ENCODE data around the gene PHLDA3. TPM values are rescaled to one million over a fixed set of nuclear protein-coding genes. Genes with fewer than 3 reads are reported as not detected.

PHLDA3 gene
- total RNA-seq, 1 experiment from 2014 or later: 22.1 TPM

- no peak for TF ChIP-seq CBX3 (IDR thresholded peaks at IDR 0.05; ENCODE audit: low read depth)
Measured at GRCh38 chr1:201485184-201485774, 16.3 kb upstream of the PHLDA3 start (continued).

GRCh38 chr1:201483373-201483949, 14.5 kb upstream of the PHLDA3 start:
- H3K4me3 ChIP-seq (replicated peaks in 1 of 2; ENCODE audit: low read depth in 1 of 2, low read length in 2 of 2): no peak overlapping the region
- ATAC-seq: no peak
- no TSS peak for BruUV-seq (replicated peaks)
- no peaks in the 10 kb centered on the region for H3K27me3 ChIP-seq (ENCODE audit: insufficient read depth, low read length)
- DNase-seq (ENCODE audit: low read depth, low spot score): no peak
- ChIA-PET RAD21 (ENCODE audit: low non-redundant PET in 1 of 2, low total read pairs in 2 of 2, uncharacterized antibody in 2 of 2, unreplicated experiment in 2 of 2) (no interaction called here), POLR2A (interaction anchor here (1.8 kb wide), 1 partner anchor 29 kb away, joined by 17 read pairs; no protein-coding TSS in a partner anchor), CTCF (interaction anchor here (1.7 to 4.8 kb wide), 4 partner anchors 31 to 311 kb away, joined by 8 to 194 read pairs (median 26); no protein-coding TSS in a partner anchor)
- no peak overlapping the region for H3K27ac ChIP-seq (ENCODE audit: low read depth, low read length)
- H3K9me3 ChIP-seq (ENCODE audit: control insufficient read depth in 1 of 2, insufficient read depth in 1 of 2, low read depth in 1 of 2, low read length in 2 of 2): no peaks in the 10 kb centered on the region
- H2AFZ ChIP-seq (ENCODE audit: low read depth, low read length, poor library complexity, severe bottlenecking): no peak overlapping the region
- H3K9me2 ChIP-seq (ENCODE audit: insufficient read depth): no peaks in the 10 kb centered on the region
- H3K36me3 ChIP-seq (ENCODE audit: control insufficient read depth in 1 of 2, insufficient read depth in 2 of 2, low read length in 2 of 2): no peaks in the 10 kb centered on the region; a peak in 1 of 4 replicates
- intact Hi-C loops (cut with micrococcal nuclease): no loop called here
- H3K79me2 ChIP-seq (ENCODE audit: insufficient read depth, low read length): no peaks in the 10 kb centered on the region
- no peak for TF ChIP-seq ATF3 (IDR thresholded peaks at IDR 0.05)
- TF ChIP-seq RAD21 (IDR thresholded peaks at IDR 0.05; ENCODE audit: low read depth): no peak
- no peak for TF ChIP-seq ZNF274 (IDR thresholded peaks at IDR 0.05; ENCODE audit: low read depth, low read length)
- no peak for TF ChIP-seq CTCF (IDR thresholded peaks at IDR 0.05 in 2 of 3, conservative IDR thresholded peaks at IDR 0.05 in 1 of 3; ENCODE audit: borderline replicate concordance in 1 of 3, insufficient read depth in 1 of 3, low read depth in 2 of 3, low read length in 2 of 3)
- TF ChIP-seq SRF (IDR thresholded peaks at IDR 0.05; ENCODE audit: low read depth): no peak
- no peak for TF ChIP-seq REST (IDR thresholded peaks at IDR 0.05; ENCODE audit: low read depth)
- no peak for TF ChIP-seq EZH2phosphoT487 (IDR thresholded peaks at IDR 0.05; ENCODE audit: borderline replicate concordance)
- TF ChIP-seq YY1 (IDR thresholded peaks at IDR 0.05; ENCODE audit: extremely low read depth, insufficient replicate concordance, low read depth, low read length): no peak
- no peak for TF ChIP-seq JUND (IDR thresholded peaks at IDR 0.05)
- no peak for TF ChIP-seq MAX (IDR thresholded peaks at IDR 0.05)
- TF ChIP-seq TCF7L2 (IDR thresholded peaks at IDR 0.05; ENCODE audit: borderline replicate concordance, extremely low read depth, insufficient read depth, insufficient read length): no peak
- TF ChIP-seq EGR1 (IDR thresholded peaks at IDR 0.05; ENCODE audit: low read depth): no peak
- TF ChIP-seq SP1 (IDR thresholded peaks at IDR 0.05; ENCODE audit: low read depth): no peak
- no peak for TF ChIP-seq ZBTB33 (IDR thresholded peaks at IDR 0.05; ENCODE audit: extremely low read depth, insufficient replicate concordance, low read length)
- peaks cover 23 to 30% of the 10 kb centered on the region in 2 experiments for H3K4me1 ChIP-seq (ENCODE audit: control insufficient read depth in 1 of 2, insufficient read depth in 2 of 2, low read length in 2 of 2)
- H3K4me2 ChIP-seq (ENCODE audit: low read length): no peak overlapping the region
- H4K20me1 ChIP-seq (ENCODE audit: insufficient read depth): no peaks in the 10 kb centered on the region
- no peak overlapping the region for H3K9ac ChIP-seq (ENCODE audit: low read length)
